ENCODE measurements around the gene MIDN.

The MIDN gene

GRCh38 chr19:1266129-1266915 is 17.9 kb downstream of the MIDN start:
- in situ Hi-C loops (cut with MboI; ENCODE audit: low sequenced_read_pairs, unreplicated experiment) = no loop called here
- TF ChIP-seq CTCF (IDR thresholded peaks at IDR 0.05; ENCODE audit: borderline replicate concordance, control extremely low read depth, extremely low read depth, insufficient read depth, missing control alignments) = peak; percentile 1
- peak; percentile 92 for DNase-seq (ENCODE audit: low spot score)

- peak; percentile 97 for TF ChIP-seq CTCF (IDR thresholded peaks at IDR 0.05; ENCODE audit: borderline replicate concordance, control extremely low read depth, extremely low read depth, insufficient read depth, missing control alignments)
- in situ Hi-C loops (cut with MboI; ENCODE audit: low sequenced_read_pairs, unreplicated experiment) = no loop called here
- DNase-seq (ENCODE audit: low spot score) = no peak
Observed at GRCh38 chr19:1266916-1267476, 18.6 kb downstream of the MIDN start.

- no peak for TF ChIP-seq CTCF (IDR thresholded peaks at IDR 0.05; ENCODE audit: borderline replicate concordance, control extremely low read depth, extremely low read depth, insufficient read depth, missing control alignments)
- in situ Hi-C loops (cut with MboI; ENCODE audit: low sequenced_read_pairs, unreplicated experiment) = no loop called here
Observed at GRCh38 chr19:1267477-1268225, 19.3 kb downstream of the MIDN start.

GRCh38 chr19:1268226-1269064 is 20.1 kb downstream of the MIDN start:
- in situ Hi-C loops (cut with MboI; ENCODE audit: low sequenced_read_pairs, unreplicated experiment) = no loop called here

More at GRCh38 chr19:1267477-1268225, 19.3 kb downstream of the MIDN start:
- DNase-seq (ENCODE audit: low spot score) = no peak

GRCh38 chr19:1269065-1269477 is 20.7 kb downstream of the MIDN start, which contains the start of gene CIRBP:
Gene CIRBP (plus strand): TSS chr19:1269332. CDS start chr19:1270934, 1,602 bp downstream.
- in situ Hi-C loops (cut with MboI; ENCODE audit: low sequenced_read_pairs, unreplicated experiment) = no loop called here
- no peak for TF ChIP-seq CTCF (IDR thresholded peaks at IDR 0.05; ENCODE audit: borderline replicate concordance, control extremely low read depth, extremely low read depth, insufficient read depth, missing control alignments)

More at GRCh38 chr19:1268226-1269064, 20.1 kb downstream of the MIDN start:
- TF ChIP-seq CTCF (IDR thresholded peaks at IDR 0.05; ENCODE audit: borderline replicate concordance, control extremely low read depth, extremely low read depth, insufficient read depth, missing control alignments) = no peak
- DNase-seq (ENCODE audit: low spot score) = no peak

More at GRCh38 chr19:1269065-1269477, 20.7 kb downstream of the MIDN start, which contains the start of gene CIRBP:
- peak; percentile 98 for DNase-seq (ENCODE audit: low spot score)

Data from GM13976 (cell line).